Measurements from ENCODE around the gene SLC16A4. TPM values are rescaled to one million over a fixed set of nuclear protein-coding genes. Genes with fewer than 3 reads are reported as not detected.

SLC16A4 gene
- total RNA-seq, 3 donors from 2014 or later (not counting 1 experiment from before 2014, with no cell fraction given): 0.30 to 0.40 (median 0.34) TPM

- WGBS (ENCODE audit: insufficient coverage): 67% methylated on average over 1 of the region's 1 CpG
- no peaks in the 10 kb centered on the region for H3K9me3 Mint-ChIP-seq
- ATAC-seq: no peak
Measured at GRCh38 chr1:110326826-110327225, 64.0 kb downstream of the SLC16A4 start.

DNA sequence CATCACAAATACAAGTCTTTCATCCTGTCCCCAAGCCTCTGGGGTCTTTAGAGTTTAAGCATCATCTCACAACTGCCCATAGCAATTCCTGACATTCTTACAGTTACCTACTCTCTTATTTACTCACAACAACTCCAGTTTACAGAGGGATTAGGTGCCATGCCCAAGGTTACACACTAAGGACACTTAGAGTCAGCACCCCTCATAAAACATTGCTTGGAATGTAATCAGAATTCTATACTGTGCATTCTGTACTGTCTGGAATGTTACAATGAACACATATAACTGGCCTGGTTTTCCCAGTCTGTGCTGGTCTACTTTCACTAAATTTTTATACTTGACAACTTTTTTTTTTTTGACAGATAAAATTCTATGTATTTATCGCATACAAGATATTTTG is 66.2 kb downstream of the SLC16A4 start:
- Histone ChIP-seq H3K27me3 (ENCODE audit: control insufficient read depth, insufficient read depth, low read length) (no peaks in the 10 kb centered on the region), H3K4me3 (ENCODE audit: low read length) (no peak overlapping the region), H3K4me1 (ENCODE audit: control insufficient read depth, insufficient read depth, low read length) (no peaks in the 10 kb centered on the region), H3K27ac (ENCODE audit: low read length) (no peak overlapping the region), H3K9me3 (ENCODE audit: control insufficient read depth, insufficient read depth, low read length) (no peaks in the 10 kb centered on the region), H3K36me3 (ENCODE audit: control insufficient read depth, insufficient read depth, low read length) (no peaks in the 10 kb centered on the region)
- Mint-ChIP-seq H3K4me1 (no peaks in the 10 kb centered on the region), H3K36me3 (no peaks in the 10 kb centered on the region), H3K27me3 (ENCODE audit: low read depth in 2 of 2) (no peaks in the 10 kb centered on the region), H3K4me3 (no peak overlapping the region), H3K9me3 (no peaks in the 10 kb centered on the region), H3K27ac (no peak overlapping the region)
- no peak for TF ChIP-seq CTCF (IDR thresholded peaks at IDR 0.05)
- DNase-seq (no peak), ATAC-seq (no peak)
- intact Hi-C loops (cut with micrococcal nuclease): no loop called here
- WGBS (ENCODE audit: insufficient coverage): no CpG with 5 or more reads among the region's 1 CpG

More at GRCh38 chr1:110326826-110327225, 64.0 kb downstream of the SLC16A4 start:
- Mint-ChIP-seq H3K4me3 (no peak overlapping the region), H3K27ac (no peak overlapping the region), H3K4me1 (no peaks in the 10 kb centered on the region), H3K36me3 (no peaks in the 10 kb centered on the region), H3K27me3 (ENCODE audit: low read depth in 2 of 2) (no peaks in the 10 kb centered on the region)
- Histone ChIP-seq H3K27me3 (ENCODE audit: control insufficient read depth, insufficient read depth, low read length) (no peaks in the 10 kb centered on the region), H3K4me3 (ENCODE audit: low read length) (no peak overlapping the region), H3K36me3 (ENCODE audit: control insufficient read depth, insufficient read depth, low read length) (no peaks in the 10 kb centered on the region), H3K4me1 (ENCODE audit: control insufficient read depth, insufficient read depth, low read length) (no peaks in the 10 kb centered on the region), H3K27ac (ENCODE audit: low read length) (no peak overlapping the region), H3K9me3 (ENCODE audit: control insufficient read depth, insufficient read depth, low read length) (no peaks in the 10 kb centered on the region)
- intact Hi-C loops (cut with micrococcal nuclease): no loop called here
- DNase-seq: no peak
- no peak for TF ChIP-seq CTCF (IDR thresholded peaks at IDR 0.05)

GRCh38 chr1:110321846-110322245 is 69.0 kb downstream of the SLC16A4 start:
- Histone ChIP-seq H3K9me3 (ENCODE audit: control insufficient read depth, insufficient read depth, low read length) (no peaks in the 10 kb centered on the region), H3K4me1 (ENCODE audit: control insufficient read depth, insufficient read depth, low read length) (no peaks in the 10 kb centered on the region), H3K4me3 (ENCODE audit: low read length) (no peak overlapping the region), H3K27me3 (ENCODE audit: control insufficient read depth, insufficient read depth, low read length) (no peaks in the 10 kb centered on the region), H3K27ac (ENCODE audit: low read length) (no peak overlapping the region), H3K36me3 (ENCODE audit: control insufficient read depth, insufficient read depth, low read length) (no peaks in the 10 kb centered on the region)
- Mint-ChIP-seq H3K27ac (no peak overlapping the region), H3K27me3 (ENCODE audit: low read depth in 2 of 2) (no peaks in the 10 kb centered on the region), H3K4me3 (no peak overlapping the region), H3K4me1 (no peaks in the 10 kb centered on the region), H3K9me3 (no peaks in the 10 kb centered on the region), H3K36me3 (no peaks in the 10 kb centered on the region)
- WGBS (ENCODE audit: insufficient coverage): 93% methylated on average over 4 of the region's 4 CpGs
- TF ChIP-seq CTCF (IDR thresholded peaks at IDR 0.05): no peak
- DNase-seq (no peak), ATAC-seq (no peak)
- intact Hi-C loops (cut with micrococcal nuclease): no loop called here

- H3K36me3 Mint-ChIP-seq: no peaks in the 10 kb centered on the region
- ATAC-seq (no peak), DNase-seq (no peak)
- intact Hi-C loops (cut with micrococcal nuclease): no loop called here
- no peaks in the 10 kb centered on the region for H3K9me3 Mint-ChIP-seq
- Histone ChIP-seq H3K27me3 (ENCODE audit: control insufficient read depth, insufficient read depth, low read length) (no peaks in the 10 kb centered on the region), H3K36me3 (ENCODE audit: control insufficient read depth, insufficient read depth, low read length) (no peaks in the 10 kb centered on the region), H3K27ac (ENCODE audit: low read length) (no peak overlapping the region), H3K4me3 (ENCODE audit: low read length) (no peak overlapping the region), H3K9me3 (ENCODE audit: control insufficient read depth, insufficient read depth, low read length) (no peaks in the 10 kb centered on the region), H3K4me1 (ENCODE audit: control insufficient read depth, insufficient read depth, low read length) (no peaks in the 10 kb centered on the region)
- H3K4me1 Mint-ChIP-seq: no peaks in the 10 kb centered on the region
- WGBS (ENCODE audit: insufficient coverage): 83% methylated on average over 1 of the region's 2 CpGs
- no peaks in the 10 kb centered on the region for H3K27me3 Mint-ChIP-seq (ENCODE audit: low read depth in 2 of 2)
- TF ChIP-seq CTCF (IDR thresholded peaks at IDR 0.05): no peak
- H3K27ac Mint-ChIP-seq: no peak overlapping the region
- no peak overlapping the region for H3K4me3 Mint-ChIP-seq
Measured at GRCh38 chr1:110321045-110321444, 69.8 kb downstream of the SLC16A4 start.

All from natural killer cell (primary cell).